Uterus (tissue), 4 donors: ENCODE results near the gene RSAD2. TPM values are rescaled to one million over a fixed set of nuclear protein-coding genes. Genes with fewer than 3 reads are reported as not detected.
"Not testable (repeated sequence)": the region's sequence is repeated elsewhere in the genome, so short reads cannot be mapped to it uniquely, and the experiment has no call there.

Experiments used
- DNase-seq, 2 donors: peaks; one replicate each; pipeline ENCODE4 v3.0.0-alpha.2; 2019 to 2020
- H3K27ac ChIP-seq, 2 donors: fragments of 200-600 bp; sonication (generic); 1 replicate in 1 of 2; 2 replicates in 1 of 2; pipeline ENCODE4 v1.5.1; 2016 to 2018
- H3K27me3 ChIP-seq, 2 donors: fragments of 200-600 bp; sonication (generic); one replicate each; pipeline ENCODE4 v1.5.1; 2018 to 2019; ENCODE audit warnings: control low read depth in 1 of 2
- H3K36me3 ChIP-seq, 2 donors: fragments of 200-600 bp; sonication (generic); one replicate each; pipeline ENCODE4 v1.5.1; 2019; ENCODE audit warnings: control low read depth in 1 of 2
- H3K4me1 ChIP-seq, 2 donors: fragments of 200-600 bp; sonication (generic); one replicate each; pipeline ENCODE4 v1.5.1; 2018 to 2019; ENCODE audit warnings: control low read depth in 1 of 2
- H3K4me3 ChIP-seq, 2 donors: fragments of 200-600 bp; sonication (generic); 1 replicate in 1 of 2; 2 replicates in 1 of 2; pipeline ENCODE4 v1.5.1; 2018 to 2019; ENCODE audit warnings: mild to moderate bottlenecking in 1 of 2
- H3K9me3 ChIP-seq, 2 donors: fragments of 200-600 bp; sonication (generic); one replicate each; pipeline ENCODE4 v1.5.1; 2019; ENCODE audit warnings: control low read depth in 1 of 2
- CTCF ChIP-seq, 4 experiments: fragments of 200-600 bp in 2 of 4; fragments of 450-650 bp in 2 of 4; sonication (generic) in 2 of 4; IDR thresholded peaks; one replicate each; pipeline ENCODE4 v1.5.1; 2016 to 2019; ENCODE audit warnings: antibody characterized with exemption in 4 of 4, mild to moderate bottlenecking in 2 of 4, moderate library complexity in 1 of 4
- POLR2A ChIP-seq, 2 donors: fragments of 450-650 bp; IDR thresholded peaks; one replicate each; pipeline ENCODE4 v1.6.1; 2016; ENCODE audit warnings: antibody characterized with exemption in 2 of 2, mild to moderate bottlenecking in 1 of 2, moderate library complexity in 1 of 2
- intact Hi-C: fragments of 100-400 bp; cut with DNase I; formaldehyde crosslinking; loops from one replicate; pipeline ENCODE4 v1.15.1; 2023; ENCODE audit warnings: low total_unique reads
- total RNA-seq, 4 donors: library from RNA; depleted of rRNA in 3 of 4; stranded (reverse); fragments of >200 nt in 3 of 4; gene quantifications; one replicate each; pipeline versions ENCODE4 v1.1.0 to v1.2.4, GENCODE V29; 2014 to 2023
- donor health status: DM: yes; HTN: yes; CAD: no.

Gene RSAD2
- total RNA-seq, 4 donors from 2014 or later, result 0.29 to 14.7 (median 6.3) TPM

DNA sequence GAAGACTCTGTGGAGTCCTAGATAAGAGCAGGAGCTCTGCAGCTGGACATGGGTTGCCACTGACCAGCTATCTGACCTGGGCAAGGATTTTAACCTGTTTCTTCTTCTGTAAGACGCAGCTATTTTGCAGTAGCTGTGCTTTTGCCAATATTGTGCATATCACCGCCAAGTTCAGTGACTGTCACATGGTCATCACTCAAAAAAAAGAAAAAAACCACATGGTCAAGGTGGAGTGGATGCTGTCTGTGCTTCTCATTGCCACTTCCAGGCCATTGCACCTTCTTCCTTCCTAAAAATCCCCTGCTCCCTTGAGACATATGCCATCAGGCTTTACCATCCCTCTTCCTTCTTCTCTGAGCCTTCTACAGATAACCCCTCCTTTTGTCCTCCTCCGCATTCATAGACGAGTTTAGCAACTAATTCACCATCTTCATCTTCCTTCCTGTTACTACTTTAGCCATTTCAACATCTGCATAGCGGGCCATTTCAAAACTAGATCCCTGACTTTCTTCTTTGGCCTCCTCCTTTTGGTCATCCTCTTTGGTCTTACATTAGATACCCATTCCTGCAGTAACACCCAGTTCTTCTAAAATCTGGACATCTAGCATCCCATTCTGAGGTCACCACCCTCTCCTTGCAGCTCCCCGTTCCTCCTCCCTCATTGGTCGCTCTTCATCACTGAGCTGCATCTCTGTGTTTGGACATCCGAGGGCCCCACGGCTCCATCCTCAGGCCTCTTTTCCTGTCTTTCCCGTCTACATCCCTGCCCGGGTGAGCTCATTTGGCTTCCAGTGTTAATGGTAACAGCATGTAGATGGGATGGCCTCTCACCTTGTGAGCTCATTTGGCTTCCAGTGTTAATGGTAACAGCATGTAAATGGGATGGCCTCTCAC, 57.4 kb downstream of the RSAD2 start:
- H3K4me1 ChIP-seq, result no peaks in the 10 kb centered on the region
- H3K4me3 ChIP-seq, result no peak overlapping the region
- intact Hi-C loops, result no loop called here
- H3K9me3 ChIP-seq, result no peaks in the 10 kb centered on the region
- H3K27me3 ChIP-seq, result no peaks in the 10 kb centered on the region
- H3K27ac ChIP-seq, result no peak overlapping the region
- DNase-seq, result no peak
- H3K36me3 ChIP-seq, result no peaks in the 10 kb centered on the region
- TF ChIP-seq POLR2A (IDR thresholded peaks at IDR 0.05) (no peak), CTCF (IDR thresholded peaks at IDR 0.05) (no peak)

- H3K4me1 ChIP-seq, H3K27ac ChIP-seq, intact Hi-C loops, H3K27me3 ChIP-seq, DNase-seq, H3K9me3 ChIP-seq, H3K36me3 ChIP-seq, H3K4me3 ChIP-seq: not testable (repeated sequence)
These were observed 58.1 kb downstream of the RSAD2 start for GRCh38 chr2:6935652-6936020.

DNA sequence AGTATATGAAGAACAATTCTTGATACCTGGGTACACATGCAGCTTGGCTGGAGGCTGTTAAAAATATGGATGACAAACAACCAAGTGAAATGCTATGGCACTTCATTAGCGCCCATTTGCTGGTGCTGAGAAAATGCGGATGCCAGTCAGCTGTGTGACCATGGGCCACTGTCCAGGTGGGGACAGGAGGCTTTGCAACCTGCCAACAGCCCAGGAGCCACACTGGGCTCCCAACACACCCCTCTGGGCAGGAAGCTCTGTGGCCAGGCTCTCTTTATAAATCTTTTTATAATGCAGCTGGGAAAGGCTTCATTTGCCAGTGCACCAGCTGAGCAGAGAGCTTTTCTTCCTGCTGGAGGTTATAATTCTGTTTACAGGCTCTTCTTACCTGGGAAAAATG, 59.6 kb downstream of the RSAD2 start:
- TF ChIP-seq POLR2A (IDR thresholded peaks at IDR 0.05) (no peak), CTCF (IDR thresholded peaks at IDR 0.05) (no peak)
- Histone ChIP-seq H3K9me3 (no peaks in the 10 kb centered on the region), H3K27ac (no peak overlapping the region), H3K4me3 (no peak overlapping the region), H3K27me3 (no peaks in the 10 kb centered on the region), H3K4me1 (no peaks in the 10 kb centered on the region), H3K36me3 (no peaks in the 10 kb centered on the region)
- intact Hi-C loops, result no loop called here
- DNase-seq, result no peak

DNA sequence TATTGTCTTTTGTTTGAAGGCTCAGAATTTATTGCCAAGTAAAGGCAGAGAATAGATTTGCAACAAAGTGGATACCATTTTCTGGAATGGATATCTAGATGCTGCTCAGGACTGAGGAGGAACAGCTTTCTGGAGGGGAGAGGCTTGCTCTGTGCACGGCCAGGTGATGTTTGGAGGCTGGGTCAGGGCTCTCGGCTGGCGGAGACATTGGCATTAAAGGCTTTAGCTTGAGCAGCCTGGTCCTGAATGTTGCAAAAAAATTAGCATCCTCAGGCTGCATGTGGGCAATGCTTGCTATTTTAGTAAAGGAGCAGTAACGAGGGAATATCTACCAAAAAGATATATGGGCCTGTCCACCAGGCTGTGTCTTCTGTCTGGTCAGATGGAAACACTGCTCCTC, 60.0 kb downstream of the RSAD2 start:
- H3K9me3 ChIP-seq, result no peaks in the 10 kb centered on the region
- no peaks in the 10 kb centered on the region for H3K4me1 ChIP-seq
- no peak overlapping the region for H3K27ac ChIP-seq
- no peaks in the 10 kb centered on the region for H3K36me3 ChIP-seq
- no peaks in the 10 kb centered on the region for H3K27me3 ChIP-seq
- intact Hi-C loops, result no loop called here
- H3K4me3 ChIP-seq, result no peak overlapping the region
- no peak for DNase-seq
- no peak for TF ChIP-seq POLR2A (IDR thresholded peaks at IDR 0.05)
- no peak for TF ChIP-seq CTCF (IDR thresholded peaks at IDR 0.05)

- DNase-seq, result no peak
- intact Hi-C loops, result no loop called here
- no peak for TF ChIP-seq CTCF (IDR thresholded peaks at IDR 0.05)
- no peak for TF ChIP-seq POLR2A (IDR thresholded peaks at IDR 0.05)
- Histone ChIP-seq H3K27me3 (no peaks in the 10 kb centered on the region), H3K9me3 (no peaks in the 10 kb centered on the region), H3K27ac (no peak overlapping the region), H3K4me1 (peaks cover 0 to 3% of the 10 kb centered on the region in 2 donors), H3K36me3 (no peaks in the 10 kb centered on the region), H3K4me3 (no peak overlapping the region)
These were observed 61.5 kb downstream of the RSAD2 start for GRCh38 chr2:6939071-6939470.
